ENCODE measurements around the gene SRP54. TPM values are rescaled to one million over a fixed set of nuclear protein-coding genes. Genes with fewer than 3 reads are reported as not detected.
A peak's percentile ranks its signal among the peaks of the same experiment; 100 is the strongest.

SRP54 gene
- total and polyA plus RNA-seq, 2 of the 13 experiments (the other 11 are each of a cell fraction or from before 2014, with no cell fraction given): 42.2 to 207 TPM

- TF ChIP-seq ZNF678 (CRISPR knock-in tag; IDR thresholded peaks at IDR 0.05): 0 out of 2 replicates have a peak, but pooled peaks have one; percentile 1
- no peak for TF ChIP-seq AHR (CRISPR knock-in tag; IDR thresholded peaks at IDR 0.05)
- TF ChIP-seq ZNF253 (CRISPR knock-in tag; IDR thresholded peaks at IDR 0.05; ENCODE audit: borderline replicate concordance): no peak
- TF ChIP-seq SNAI1 (CRISPR knock-in tag; IDR thresholded peaks at IDR 0.05; ENCODE audit: borderline replicate concordance): 0 out of 2 replicates have a peak, but pooled peaks have one; percentile 80
- peak; percentile 58 for TF ChIP-seq ZNF703 (CRISPR knock-in tag; IDR thresholded peaks at IDR 0.05; ENCODE audit: borderline replicate concordance)
- no peak for TF ChIP-seq LBX2 (CRISPR knock-in tag; IDR thresholded peaks at IDR 0.05; ENCODE audit: borderline replicate concordance)
- TF ChIP-seq, protein P1, sequence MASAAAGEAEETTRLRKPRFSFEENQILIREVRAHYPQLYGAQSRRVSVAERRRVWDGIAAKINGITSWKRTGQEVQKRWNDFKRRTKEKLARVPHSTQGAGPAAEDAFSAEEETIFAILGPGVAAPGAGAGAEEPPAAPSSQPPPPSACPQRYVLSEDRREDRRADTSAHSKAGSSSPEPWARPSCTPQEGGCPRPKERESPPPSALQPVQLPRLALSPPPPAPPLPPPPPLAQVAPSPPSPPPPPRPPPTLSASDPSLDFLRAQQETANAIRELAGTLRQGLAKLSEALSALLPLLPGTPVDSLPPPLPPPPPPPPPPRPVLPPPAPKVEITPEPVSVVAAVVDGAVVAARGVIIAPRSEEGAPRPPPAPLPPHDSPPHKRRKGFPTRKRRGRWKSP (CRISPR knock-in tag; IDR thresholded peaks at IDR 0.05): no peak
- peak; percentile 21; the same call in 1 of the 2 replicates for TF ChIP-seq ETV6 (CRISPR knock-in tag; conservative IDR thresholded peaks at IDR 0.05)
- TF ChIP-seq PAXIP1 (CRISPR knock-in tag; conservative IDR thresholded peaks at IDR 0.05): no peak
- TF ChIP-seq ARID2 (CRISPR knock-in tag; IDR thresholded peaks at IDR 0.05; ENCODE audit: borderline replicate concordance): peak; percentile 97
- TF ChIP-seq SCMH1 (CRISPR knock-in tag; IDR thresholded peaks at IDR 0.05; ENCODE audit: borderline replicate concordance): no peak
- TF ChIP-seq DR1 (CRISPR knock-in tag; IDR thresholded peaks at IDR 0.05): no peak
- TF ChIP-seq HNF4A (CRISPR knock-in tag; IDR thresholded peaks at IDR 0.05): no peak
- 0 out of 2 replicates have a peak, but pooled peaks have one; percentile 16 for TF ChIP-seq HMGA1 (CRISPR knock-in tag; conservative IDR thresholded peaks at IDR 0.05)
- TF ChIP-seq THAP9 (CRISPR knock-in tag; IDR thresholded peaks at IDR 0.05; ENCODE audit: borderline replicate concordance): no peak
- TF ChIP-seq CCAR2 (optimal IDR thresholded peaks at IDR 0.05; ENCODE audit: low read depth, low read length): peak; percentile 68
- peak; percentile 33; the same call in 1 of the 2 replicates for TF ChIP-seq HES4 (CRISPR knock-in tag; IDR thresholded peaks at IDR 0.05; ENCODE audit: borderline replicate concordance)
- TF ChIP-seq NR1H2 (CRISPR knock-in tag; IDR thresholded peaks at IDR 0.05; ENCODE audit: borderline replicate concordance, low read depth): 0 out of 2 replicates have a peak, but pooled peaks have one; percentile 54
- TF ChIP-seq ZNF879 (CRISPR knock-in tag; IDR thresholded peaks at IDR 0.05): 0 out of 2 replicates have a peak, but pooled peaks have one; percentile 7
- no peak for TF ChIP-seq U2AF2 (IDR thresholded peaks at IDR 0.05; ENCODE audit: low read depth, low read length)
- 0 out of 2 replicates have a peak, but pooled peaks have one; percentile 40 for TF ChIP-seq WIZ (CRISPR knock-in tag; IDR thresholded peaks at IDR 0.05)
These were observed 910 bp upstream of the SRP54 start (continued) for GRCh38 chr14:34981743-34982420.
